Measurements from ENCODE around the gene TMEM108.
A peak's percentile ranks its signal among the peaks of the same experiment; 100 is the strongest.

Gene TMEM108

DNA sequence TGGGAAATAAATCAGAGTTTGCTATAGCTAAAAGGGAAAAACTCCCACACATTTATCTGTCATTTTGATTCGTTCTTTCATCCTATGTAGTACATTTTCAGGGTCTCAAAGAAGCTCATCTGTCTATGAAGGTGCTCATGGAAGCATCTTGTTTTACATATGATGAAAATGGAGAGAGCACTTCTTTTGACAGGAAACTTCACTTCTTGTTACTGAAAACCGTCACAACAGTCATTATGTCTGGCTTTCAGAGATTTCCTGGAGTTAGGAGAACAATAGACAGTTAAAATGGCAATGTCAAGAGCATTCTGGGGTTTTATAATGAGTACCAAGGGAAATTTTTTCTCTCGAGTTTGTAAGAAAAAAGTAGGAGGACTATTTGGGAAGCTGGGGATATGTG is 83.3 kb downstream of the TMEM108 start:
- DNase-seq: no peak

DNA sequence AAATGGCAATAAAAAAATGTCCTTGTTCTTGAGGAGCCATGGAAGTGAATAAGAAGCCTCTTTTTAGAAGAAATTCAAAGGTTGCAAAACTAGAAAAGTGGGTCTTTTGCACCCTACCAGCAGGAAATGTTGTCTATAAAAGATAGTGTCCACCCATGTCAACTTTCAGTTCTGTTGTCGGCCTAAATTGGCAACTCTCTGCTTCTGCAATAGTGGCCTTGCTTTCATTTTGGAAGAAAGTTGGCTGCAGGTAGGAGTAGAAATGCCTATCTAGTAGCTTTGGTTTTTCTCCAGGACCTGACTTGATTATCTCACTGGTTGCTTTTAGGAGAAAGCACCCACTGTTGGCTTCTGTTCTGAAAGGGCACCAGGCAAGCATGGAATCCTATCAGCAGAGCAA is 85.4 kb downstream of the TMEM108 start:
- no peak for DNase-seq

DNA sequence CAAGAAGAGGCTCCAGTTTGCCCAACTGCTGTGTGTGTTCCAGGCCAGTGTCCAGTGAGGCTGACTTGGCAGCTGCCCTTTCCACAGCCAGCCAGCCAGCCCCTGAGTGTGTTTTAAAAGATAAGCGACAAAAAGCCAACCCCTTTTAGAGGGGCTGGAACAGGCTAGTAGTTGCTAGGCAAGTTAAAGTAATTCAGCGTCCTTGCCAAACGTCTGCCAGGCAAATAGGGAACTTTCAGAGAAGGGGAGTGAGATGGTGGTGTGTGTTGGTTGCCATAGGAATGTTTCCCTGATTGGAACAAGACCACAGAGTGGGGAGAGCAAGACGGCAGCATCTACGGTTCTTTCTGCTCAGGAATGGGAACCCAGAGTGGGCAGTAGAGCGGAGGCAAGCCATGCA is 86.3 kb downstream of the TMEM108 start:
- DNase-seq: no peak

DNA sequence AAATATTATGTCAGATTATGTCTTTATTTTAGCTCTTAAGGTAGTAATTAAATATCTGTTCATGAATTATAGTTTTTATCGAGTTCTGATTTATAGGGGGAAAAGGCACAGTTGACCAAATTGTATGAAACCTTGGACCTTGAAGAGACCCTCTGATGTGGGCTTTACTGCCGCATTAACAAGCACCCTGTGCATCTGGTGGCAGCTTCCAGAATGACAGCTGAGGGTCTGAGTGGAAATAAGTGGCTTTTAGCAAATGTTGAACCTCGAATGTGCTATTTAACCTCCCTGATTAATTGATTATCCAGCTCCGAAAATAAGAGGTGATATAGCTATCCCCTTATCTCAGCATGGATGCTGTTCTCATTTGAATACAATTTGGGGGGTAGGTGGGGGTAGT is 87.0 kb downstream of the TMEM108 start:
- no peak for DNase-seq

DNA sequence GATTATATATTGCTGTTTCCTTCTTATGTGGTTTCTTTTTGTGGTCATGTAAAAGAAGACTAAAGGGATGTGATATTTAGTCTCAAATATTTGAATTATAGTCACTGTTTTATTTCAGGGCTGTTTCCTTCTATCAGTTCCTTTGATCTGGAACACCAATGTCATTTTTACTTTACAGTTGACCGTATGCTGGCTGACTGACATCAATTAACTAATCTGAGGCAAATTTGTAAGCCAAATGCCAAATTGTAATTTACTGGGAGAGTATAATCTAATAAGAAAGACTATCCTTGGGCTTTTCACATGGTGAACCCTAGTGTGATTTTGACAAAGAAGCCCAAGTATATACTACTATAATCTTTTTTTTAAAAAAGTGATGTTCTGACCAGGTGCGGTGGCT is 87.6 kb downstream of the TMEM108 start:
- no peak for DNase-seq

DNA sequence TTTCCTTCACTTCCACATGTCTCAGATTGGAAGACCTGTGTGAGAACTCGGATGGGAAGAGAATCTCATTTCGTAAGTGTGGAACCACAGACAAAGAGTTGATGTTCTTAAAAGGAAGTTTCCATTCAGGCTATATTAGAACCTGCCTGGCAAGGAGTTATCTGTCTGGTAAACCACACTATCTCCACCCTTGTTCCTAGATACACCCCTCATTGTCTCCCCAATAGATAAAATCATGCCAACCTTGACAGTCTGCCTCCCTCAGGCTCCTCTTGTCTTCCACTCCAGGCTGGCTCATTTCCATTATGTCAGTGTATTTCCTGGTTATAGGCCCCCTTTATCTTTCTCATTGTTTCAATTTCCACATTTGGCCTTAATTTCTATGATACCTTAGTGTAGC is 89.2 kb downstream of the TMEM108 start:
- DNase-seq: no peak

DNA sequence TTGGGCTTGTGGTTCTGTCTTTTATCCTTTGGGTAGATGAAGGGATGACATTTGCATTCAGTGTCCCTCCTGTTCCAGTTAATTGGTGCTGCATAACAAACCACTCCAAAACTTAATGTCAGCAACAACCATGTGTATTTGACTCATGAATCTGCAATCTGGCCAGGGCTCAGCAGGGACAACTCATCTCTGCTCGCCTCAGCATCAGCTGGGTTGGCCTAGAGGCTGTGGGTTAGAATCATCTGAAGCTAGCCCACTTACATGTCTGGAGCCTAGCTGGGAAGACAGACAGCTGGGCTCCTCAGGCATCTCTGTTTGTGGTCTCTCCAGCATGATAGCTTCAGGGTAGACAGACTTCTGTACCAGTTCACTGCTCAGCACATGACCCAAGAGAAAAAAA is 92.0 kb downstream of the TMEM108 start:
- DNase-seq: no peak

DNA sequence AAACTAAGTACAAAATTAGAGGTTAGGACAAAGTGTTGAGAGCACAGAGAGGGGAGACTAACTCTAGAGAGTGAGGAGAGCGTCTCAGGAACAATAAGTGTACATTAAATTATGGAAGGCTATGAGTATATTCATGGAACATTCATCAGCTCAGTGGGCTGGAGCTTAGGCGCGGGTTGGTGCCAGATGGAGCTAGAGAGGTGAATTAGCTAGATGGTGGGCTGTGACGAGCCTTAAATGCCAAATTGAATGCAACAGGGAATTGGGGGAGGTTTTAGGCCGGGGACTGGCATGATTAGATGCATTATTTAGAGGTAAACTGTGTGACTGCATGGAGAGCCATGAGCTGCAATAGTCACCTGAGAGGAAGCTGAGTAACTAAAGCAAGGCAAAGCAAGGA is 97.1 kb downstream of the TMEM108 start:
- no peak for DNase-seq

DNA sequence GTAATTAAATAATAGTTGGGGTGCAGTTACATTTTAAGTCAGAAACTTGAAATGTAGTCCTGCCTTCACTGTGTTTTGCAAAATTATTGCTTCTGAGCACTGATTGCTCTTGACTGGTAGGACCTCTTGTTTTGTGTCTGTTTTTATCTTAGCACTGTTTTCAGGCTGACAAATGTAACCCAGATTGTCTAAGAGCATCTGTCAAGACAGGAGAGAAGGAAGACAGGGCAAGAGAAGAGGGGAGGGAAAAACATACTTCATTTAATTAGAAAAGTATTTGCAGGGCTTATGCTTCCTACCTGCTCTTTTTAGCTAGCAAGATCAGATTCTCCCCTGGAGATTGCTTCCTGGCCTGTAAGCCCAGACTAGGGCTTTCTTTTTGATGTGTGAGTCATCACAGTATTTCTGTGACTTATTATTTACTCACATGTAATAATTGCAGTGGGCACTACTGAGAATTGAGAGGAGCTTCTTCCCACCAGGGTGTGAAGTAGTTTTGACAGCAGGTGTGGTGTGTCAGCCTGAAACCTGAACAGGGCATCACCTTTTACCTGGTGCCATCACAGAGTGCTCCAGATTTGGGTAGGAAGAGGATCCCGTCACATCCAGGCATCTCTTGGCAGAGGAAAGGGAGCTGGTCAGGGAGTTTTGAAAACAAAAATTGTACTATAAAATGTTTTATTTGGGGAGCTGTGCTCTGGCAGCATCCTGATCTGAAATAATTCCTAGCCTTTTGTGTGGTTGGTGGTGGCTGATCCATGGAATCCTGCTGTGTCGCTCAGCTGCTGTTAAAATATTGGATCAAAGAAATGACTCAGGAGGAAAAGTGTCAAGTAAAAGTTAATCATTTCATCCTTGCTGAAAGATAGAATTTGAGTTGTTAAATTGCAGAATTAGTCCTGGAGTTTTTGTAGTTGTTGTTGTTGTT is 98.2 kb downstream of the TMEM108 start:
- DNase-seq: no peak

DNA sequence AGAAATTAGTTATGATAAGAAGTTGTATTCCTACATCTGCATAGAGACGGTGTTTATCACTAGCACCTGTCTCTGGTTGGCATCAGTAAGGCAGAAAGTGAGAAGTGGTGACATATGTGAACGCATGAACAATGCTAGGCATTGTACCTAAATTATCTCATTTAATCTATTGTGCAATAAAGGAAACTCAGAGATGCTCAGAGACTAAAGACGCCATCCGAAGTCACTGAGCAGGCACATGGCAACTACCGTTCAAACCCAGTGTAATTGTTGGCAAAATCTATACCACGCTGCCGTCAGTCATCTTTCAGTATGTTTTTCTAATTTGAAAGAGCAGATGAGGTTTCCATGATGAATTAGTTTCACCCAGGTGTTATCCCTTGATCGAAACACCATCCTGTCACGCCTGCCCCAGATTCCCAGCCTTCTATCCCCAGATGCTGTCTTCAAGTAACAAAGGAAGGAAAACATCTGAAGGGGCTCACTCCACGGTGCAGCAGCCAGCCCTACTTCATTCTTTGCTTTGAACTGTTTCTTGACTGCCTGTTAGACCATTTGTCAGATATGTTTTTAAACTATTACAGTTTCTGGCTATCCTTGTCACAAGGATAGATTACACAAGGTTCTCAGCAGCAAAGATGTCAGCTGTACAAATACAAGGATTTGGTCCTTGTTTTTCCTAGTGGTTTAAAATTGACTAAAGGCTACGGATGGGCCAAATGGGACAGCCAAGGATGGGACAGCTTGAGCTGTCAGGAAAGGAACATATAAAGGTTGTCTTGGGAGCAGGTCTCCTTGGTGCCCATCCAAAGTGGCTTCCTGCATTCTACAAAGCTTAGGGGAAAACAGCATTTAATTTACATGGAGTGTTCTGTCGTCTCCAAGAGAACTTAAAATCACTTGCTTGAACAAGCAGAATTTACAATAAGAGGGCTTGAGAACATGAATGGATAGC is 99.1 kb downstream of the TMEM108 start:
- no peak for DNase-seq

DNA sequence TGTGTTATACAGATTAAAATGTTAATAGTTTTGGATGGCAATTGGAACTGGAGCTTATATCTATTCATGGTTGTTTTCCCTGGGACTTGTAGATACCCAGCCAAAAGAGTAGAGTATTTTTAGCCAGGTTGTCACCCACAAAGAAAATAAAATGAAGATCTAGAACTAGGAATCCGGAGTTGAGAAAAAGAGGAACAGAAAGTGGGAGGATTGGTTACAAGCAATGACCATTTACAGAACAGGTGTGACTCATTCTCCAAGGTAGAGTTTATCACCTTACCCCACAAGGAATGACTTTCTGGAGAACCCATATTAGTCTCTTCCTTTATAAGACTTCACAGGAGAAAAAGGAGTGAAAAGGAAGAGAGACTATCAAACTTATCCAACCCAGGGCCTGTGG is 99.8 kb downstream of the TMEM108 start:
- no peak for DNase-seq

DNA sequence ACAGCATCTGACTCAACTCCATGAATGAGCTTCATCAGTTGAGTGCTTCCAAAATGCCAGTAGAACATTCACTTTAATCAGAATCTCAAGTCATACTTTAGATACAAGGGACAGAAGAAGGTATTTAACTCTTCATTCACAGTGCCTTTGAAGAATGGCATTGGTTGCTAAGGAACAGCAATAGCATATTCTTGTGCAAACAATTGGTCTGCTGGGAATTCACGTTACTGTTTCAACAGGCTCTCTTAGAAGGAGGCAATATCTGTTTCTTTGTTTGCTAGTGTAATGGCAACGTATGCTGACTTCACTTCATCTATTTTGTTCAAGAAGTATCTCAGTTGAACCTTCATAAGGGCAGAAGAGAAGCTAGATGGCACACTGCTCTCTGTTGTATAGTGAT is 113.9 kb downstream of the TMEM108 start:
- DNase-seq: peak in 1 of 2 experiments; percentile 40

DNA sequence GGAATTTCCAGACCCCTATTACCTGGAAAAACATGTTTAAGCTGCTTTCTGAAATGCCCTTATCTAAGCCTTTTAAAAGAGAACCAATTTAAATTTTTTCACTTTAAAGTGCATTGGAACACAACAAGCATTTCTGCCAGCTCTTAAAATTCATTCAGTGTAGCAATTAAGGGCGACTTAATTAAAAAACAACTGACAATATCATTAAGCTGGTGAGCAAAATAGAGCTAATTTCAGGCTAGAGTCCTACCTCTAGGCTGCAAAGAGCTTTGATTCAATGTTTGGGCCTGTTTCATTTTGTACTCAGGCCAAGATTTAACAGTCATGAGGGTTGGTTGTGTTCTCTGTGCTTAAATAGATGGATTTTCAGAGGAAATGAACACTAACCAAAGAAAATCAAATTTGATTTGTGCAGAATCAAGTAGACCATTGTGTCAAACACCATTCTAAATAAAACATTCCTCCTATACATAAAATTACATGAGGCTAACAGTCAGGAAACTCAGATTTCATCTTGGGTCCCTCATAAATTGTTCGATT is 114.6 kb downstream of the TMEM108 start:
- no peak for DNase-seq

DNA sequence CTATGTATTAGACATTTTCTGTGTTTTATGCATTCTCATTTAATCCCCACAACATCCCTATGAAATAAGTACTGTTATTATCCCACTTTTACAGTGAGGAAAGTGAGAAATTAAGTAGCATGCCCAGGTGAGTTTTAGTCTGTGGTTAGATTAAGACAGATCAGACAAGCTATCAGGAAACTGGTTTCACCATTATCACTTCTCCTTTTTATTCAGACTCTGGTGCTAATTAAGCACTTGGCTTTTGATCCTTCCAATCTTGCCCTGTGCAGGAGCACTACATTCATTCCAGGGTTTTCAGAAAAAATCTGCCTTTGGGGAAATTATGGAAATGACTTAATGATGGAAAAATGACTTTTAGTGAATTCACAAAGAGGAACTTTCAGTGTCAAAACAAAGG is 115.2 kb downstream of the TMEM108 start:
- DNase-seq: no peak

DNA sequence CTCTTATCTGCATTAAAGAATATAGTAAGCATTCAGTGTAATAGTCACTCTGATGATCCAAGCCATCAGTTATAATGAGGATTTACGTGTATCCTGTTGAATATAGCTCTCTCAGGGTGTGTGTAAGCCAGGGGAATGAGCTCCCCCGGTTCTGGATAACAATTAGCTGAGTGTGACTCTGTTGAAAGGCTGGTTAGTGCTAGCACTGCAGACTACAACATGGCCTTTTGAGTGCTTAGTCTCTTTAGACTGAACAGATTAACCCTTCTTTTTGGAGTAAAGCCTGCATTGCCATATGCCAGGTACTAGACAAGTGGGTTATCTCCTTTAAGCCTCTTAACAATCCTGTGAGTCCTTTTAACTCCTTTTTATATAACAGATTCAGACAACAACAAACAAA is 119.5 kb downstream of the TMEM108 start:
- DNase-seq: no peak

DNA sequence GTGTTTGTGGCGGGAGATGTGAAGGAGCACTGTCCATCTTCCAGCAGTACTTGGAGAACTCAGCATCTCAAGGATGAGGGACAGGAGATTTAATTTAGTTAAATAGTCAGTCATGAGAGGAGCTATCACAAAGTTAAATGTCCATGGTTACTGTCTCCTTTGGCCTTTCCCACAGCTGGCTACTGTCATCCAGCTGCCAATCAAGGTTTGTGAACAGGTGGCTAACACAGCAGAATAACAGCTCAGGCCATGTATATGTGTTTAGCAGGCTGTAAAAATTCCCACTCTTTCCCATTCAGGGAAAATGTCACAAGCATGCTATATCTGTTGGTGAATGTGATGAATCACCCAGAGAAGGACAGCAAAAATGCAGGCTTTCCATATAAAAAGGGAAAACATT is 120.5 kb downstream of the TMEM108 start:
- no peak for DNase-seq

DNA sequence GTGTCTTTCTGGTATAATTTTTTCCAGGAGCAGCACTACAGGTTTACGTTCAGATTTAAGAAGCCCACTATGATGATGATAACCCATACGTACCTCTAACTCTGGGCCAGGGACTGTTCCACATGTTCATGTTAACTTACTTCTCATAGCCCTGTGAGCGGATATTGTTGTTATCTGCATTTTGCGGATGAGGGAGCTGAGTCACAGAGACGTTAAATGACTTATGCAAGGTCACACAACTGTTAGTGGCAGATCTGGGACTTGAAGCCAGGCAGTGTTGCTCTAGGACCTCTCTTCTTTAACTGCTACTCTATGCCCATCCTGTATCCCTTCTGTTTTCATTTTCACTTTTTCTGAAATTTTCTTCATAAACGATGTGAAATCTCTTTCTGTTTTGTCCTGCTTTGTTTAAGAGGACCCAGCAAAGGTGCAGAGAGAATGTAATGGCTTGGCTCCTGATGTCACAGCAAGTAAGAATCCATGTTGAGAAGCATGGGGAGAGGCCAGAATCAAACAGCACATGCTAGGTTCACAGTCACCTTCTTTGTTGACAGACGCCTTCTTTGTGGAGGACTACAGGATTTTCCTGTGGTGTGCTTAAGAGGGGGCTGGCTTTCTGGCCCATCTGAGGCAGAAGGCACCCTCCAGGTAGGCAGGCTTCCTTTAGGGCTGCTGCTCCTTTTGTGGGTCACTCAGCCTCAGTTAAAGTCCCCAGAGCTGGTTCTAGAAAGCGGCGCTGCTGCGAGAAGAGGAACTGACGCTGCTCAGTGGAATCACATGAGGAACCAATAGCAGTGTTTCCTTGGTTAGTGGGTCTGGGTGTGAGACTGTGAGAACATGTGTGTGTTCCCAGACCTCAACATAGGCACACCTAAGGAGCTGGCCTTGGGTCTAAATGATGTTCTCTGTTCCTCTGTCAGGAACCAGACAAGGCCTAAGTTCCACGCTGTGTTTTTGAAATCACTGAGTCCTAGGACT is 121.6 kb downstream of the TMEM108 start:
- DNase-seq: no peak

DNA sequence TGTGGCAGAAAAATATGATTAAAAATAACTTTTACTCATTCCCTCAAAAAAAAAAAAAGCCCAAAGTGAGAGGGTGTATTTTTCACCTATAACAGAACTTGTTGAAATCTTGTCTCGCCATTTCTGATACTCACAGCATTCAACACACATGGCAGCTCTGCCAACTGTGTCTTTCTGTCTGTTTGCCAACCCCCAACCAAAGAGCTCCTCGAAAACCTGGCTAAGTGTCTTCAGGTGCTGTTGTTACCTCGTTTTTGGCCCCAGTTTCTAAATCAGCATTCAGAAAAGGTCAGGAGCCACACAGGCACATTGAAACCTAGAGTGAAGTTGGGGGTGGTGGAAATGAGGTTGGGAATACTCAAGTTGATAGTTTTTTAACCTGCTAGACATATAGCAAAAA is 123.5 kb downstream of the TMEM108 start:
- no peak for DNase-seq

DNA sequence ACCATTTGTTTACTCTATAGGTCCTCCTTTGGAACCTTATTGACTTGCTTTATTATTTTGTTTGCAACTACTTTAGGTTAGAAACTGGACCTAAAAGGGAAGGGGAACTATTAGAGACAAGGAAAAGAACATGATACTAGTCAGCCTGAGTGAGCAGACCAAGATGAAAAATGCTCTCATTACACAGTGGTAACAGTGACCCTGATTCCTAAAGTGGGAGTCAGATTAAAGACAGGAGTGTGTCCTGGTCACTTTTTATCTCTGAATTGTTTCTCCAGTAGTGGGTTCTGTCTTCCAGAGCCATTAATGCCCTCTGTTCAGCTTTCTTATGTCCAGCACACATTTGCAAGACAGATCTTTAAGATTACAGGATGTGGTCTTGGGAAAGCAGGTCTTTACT is 124.1 kb downstream of the TMEM108 start:
- DNase-seq: no peak

DNA sequence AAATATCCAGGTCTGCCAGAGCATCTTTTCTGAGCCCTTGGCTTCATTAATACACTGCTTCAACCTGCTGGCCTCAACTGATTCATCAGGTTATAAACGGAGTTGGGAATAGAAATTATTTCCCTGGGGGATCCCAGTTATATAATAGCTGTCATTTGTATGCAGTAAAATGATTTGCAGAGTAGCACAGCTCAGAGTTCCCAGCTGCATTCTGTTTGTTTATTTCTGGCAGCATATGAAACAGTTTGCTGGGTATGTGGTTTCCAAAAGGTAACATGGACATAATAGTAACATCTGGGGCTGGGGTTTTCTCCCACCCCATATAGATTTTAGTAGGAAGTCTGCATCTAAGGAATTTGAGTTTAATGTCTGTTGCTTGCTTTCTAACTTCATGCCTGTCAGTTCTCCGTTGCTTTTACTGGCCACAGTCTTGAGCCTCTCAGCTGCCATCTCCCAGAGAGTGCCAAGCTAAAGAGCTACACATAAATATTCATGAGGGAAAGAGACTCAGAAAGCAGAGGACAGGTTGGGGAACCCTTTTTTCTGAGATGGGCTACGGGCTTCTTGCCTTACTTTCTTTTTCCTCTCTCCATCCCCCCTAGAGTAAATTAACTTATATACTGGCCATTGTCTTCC is 124.6 kb downstream of the TMEM108 start:
- peak; percentile 11 to 65 for DNase-seq

DNA sequence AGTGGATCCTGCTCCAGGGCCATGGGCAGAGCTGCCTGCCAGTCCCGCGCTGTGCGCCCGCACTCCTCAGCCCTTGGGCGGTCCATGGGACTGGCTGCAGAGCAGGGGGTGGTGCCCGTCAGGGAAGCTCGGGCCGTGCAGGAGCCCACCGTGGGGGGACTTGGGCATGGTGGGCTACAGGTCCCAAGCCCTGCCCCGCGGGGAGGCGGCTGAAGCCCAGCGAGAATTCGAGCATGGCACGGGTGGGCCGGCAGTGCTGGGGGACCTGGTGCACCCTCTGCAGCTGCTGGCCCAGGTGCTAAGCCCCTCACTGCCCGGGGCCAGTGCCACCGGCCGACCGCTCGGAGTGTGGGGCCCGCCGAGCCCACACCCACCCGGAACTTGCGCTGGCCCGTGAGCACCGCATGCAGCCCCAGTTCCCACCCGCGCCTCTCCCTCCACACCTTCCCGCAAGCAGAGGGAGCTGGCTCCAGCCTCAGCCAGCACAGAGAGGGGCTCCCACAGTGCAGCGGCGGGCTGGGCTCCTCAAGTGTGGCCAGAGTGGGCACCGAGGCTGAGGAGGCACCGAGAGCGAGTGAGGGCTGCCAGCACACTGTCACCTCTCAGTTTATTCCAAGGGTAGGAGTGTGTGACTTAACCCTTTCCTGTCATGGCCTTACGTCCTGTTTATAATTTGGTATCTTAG is 129.3 kb downstream of the TMEM108 start:
- DNase-seq: no peak
